HEK293 (cell line): ENCODE results near the gene LST1.

Experiments used
- FEZF1 ChIP-seq: fragments of 450-650 bp; formaldehyde crosslinking; IDR thresholded peaks from 2 replicates; pipeline ENCODE4 v1.5.1; 2016; ENCODE audit warnings: missing biosample characterization, missing genetic modification characterization
- HOXC10 ChIP-seq: sonication (generic); formaldehyde crosslinking; IDR thresholded peaks from 2 replicates; pipeline ENCODE4 v1.8.1; 2023; ENCODE audit warnings: mild to moderate bottlenecking, missing genetic modification reagents
- KLF16 ChIP-seq: fragments of 450-650 bp; formaldehyde crosslinking; IDR thresholded peaks from 2 replicates; pipeline ENCODE4 v1.5.1; 2017; ENCODE audit warnings: missing biosample characterization, missing genetic modification characterization
- OSR2 ChIP-seq: fragments of 450-650 bp; formaldehyde crosslinking; IDR thresholded peaks from 2 replicates; pipeline ENCODE4 v1.5.1; 2016; ENCODE audit warnings: missing biosample characterization, missing genetic modification characterization
- SALL2 ChIP-seq: fragments of 450-650 bp; formaldehyde crosslinking; IDR thresholded peaks from 2 replicates; pipeline ENCODE4 v1.5.0; 2017; ENCODE audit warnings: missing biosample characterization, mild to moderate bottlenecking, missing genetic modification characterization, borderline replicate concordance
- SETDB1 ChIP-seq: IDR thresholded peaks from one replicate; pipeline ENCODE4 v1.6.1; 2017; ENCODE audit warnings: mild to moderate bottlenecking, low read length, moderate library complexity, mixed read lengths; ENCODE audit not compliant: insufficient read length
- YY1 ChIP-seq: fragments of 450-650 bp; formaldehyde crosslinking; IDR thresholded peaks from 2 replicates; pipeline ENCODE4 v1.5.1; 2018; ENCODE audit warnings: missing biosample characterization, missing genetic modification characterization
- ZBTB11 ChIP-seq: fragments of 450-650 bp; formaldehyde crosslinking; conservative IDR thresholded peaks from 2 replicates; pipeline ENCODE4 v1.5.1; 2016; ENCODE audit warnings: low read depth, missing biosample characterization, missing genetic modification characterization
- ZBTB7A ChIP-seq: fragments of 450-650 bp; formaldehyde crosslinking; IDR thresholded peaks from 2 replicates; pipeline ENCODE4 v1.5.1; 2016; ENCODE audit warnings: low read depth, missing biosample characterization, missing genetic modification characterization
- ZFP37 ChIP-seq: fragments of 450-650 bp; formaldehyde crosslinking; IDR thresholded peaks from 2 replicates; pipeline ENCODE4 v1.5.1; 2016; ENCODE audit warnings: missing biosample characterization, missing genetic modification characterization
- ZNF121 ChIP-seq: fragments of 450-650 bp; formaldehyde crosslinking; IDR thresholded peaks from 2 replicates; pipeline ENCODE4 v1.5.1; 2016; ENCODE audit warnings: missing biosample characterization, missing genetic modification characterization
- ZNF221 ChIP-seq: fragments of 450-650 bp; formaldehyde crosslinking; IDR thresholded peaks from 2 replicates; pipeline ENCODE4 v1.5.1; 2017; ENCODE audit warnings: missing biosample characterization, missing genetic modification characterization, borderline replicate concordance
- ZNF239 ChIP-seq: fragments of 450-650 bp; formaldehyde crosslinking; IDR thresholded peaks from 2 replicates; pipeline ENCODE4 v1.5.1; 2016; ENCODE audit warnings: missing biosample characterization, missing genetic modification characterization
- ZNF391 ChIP-seq: fragments of 450-650 bp; formaldehyde crosslinking; IDR thresholded peaks from 2 replicates; pipeline ENCODE4 v1.5.1; 2016; ENCODE audit warnings: low read depth, missing biosample characterization, missing genetic modification characterization, borderline replicate concordance
- ZNF394 ChIP-seq: fragments of 450-650 bp; formaldehyde crosslinking; IDR thresholded peaks from 2 replicates; pipeline ENCODE4 v1.5.1; 2016; ENCODE audit warnings: missing biosample characterization, missing genetic modification characterization, mild to moderate bottlenecking, moderate library complexity, borderline replicate concordance
- ZNF561 ChIP-seq: fragments of 450-650 bp; IDR thresholded peaks from 2 replicates; pipeline ENCODE4 v1.5.1; 2018; ENCODE audit warnings: missing biosample characterization, missing genetic modification characterization, borderline replicate concordance
- ZNF629 ChIP-seq: fragments of 450-650 bp; formaldehyde crosslinking; IDR thresholded peaks from 2 replicates; pipeline ENCODE4 v1.5.1; 2017; ENCODE audit warnings: missing biosample characterization, missing genetic modification characterization
- ZNF701 ChIP-seq: fragments of 450-650 bp; formaldehyde crosslinking; IDR thresholded peaks from 2 replicates; pipeline ENCODE4 v1.5.1; 2016; ENCODE audit warnings: missing biosample characterization, missing genetic modification characterization
- ZNF777 ChIP-seq: fragments of 450-650 bp; formaldehyde crosslinking; IDR thresholded peaks from 2 replicates; pipeline ENCODE4 v1.5.1; 2017; ENCODE audit warnings: missing biosample characterization, missing genetic modification characterization, borderline replicate concordance
- ZNF791 ChIP-seq: fragments of 450-650 bp; formaldehyde crosslinking; IDR thresholded peaks from 2 replicates; pipeline ENCODE4 v1.5.1; 2016; ENCODE audit warnings: missing biosample characterization, missing genetic modification characterization
- TF ChIP-seq, protein P1 (sequence below): fragments of 450-650 bp; formaldehyde crosslinking; IDR thresholded peaks from 2 replicates; pipeline ENCODE4 v1.5.1; 2017; ENCODE audit warnings: missing biosample characterization, missing genetic modification characterization
- TF ChIP-seq, protein P2 (sequence below): fragments of 450-650 bp; formaldehyde crosslinking; IDR thresholded peaks from 2 replicates; pipeline ENCODE4 v1.5.1; 2016; ENCODE audit warnings: missing biosample characterization, missing genetic modification characterization
- TF ChIP-seq, protein P3 (sequence below): fragments of 450-650 bp; formaldehyde crosslinking; IDR thresholded peaks from 2 replicates; pipeline ENCODE4 v1.5.1; 2017; ENCODE audit warnings: missing biosample characterization, mild to moderate bottlenecking, missing genetic modification characterization, moderate library complexity
- TF ChIP-seq, protein P4 (sequence below): fragments of 450-650 bp; formaldehyde crosslinking; IDR thresholded peaks from 2 replicates; pipeline ENCODE4 v1.5.1; 2016; ENCODE audit warnings: missing biosample characterization, missing genetic modification characterization
- TF ChIP-seq, protein P5 (sequence below): fragments of 450-650 bp; formaldehyde crosslinking; IDR thresholded peaks from 2 replicates; pipeline ENCODE4 v1.5.1; 2016; ENCODE audit warnings: missing biosample characterization, missing genetic modification characterization
- TF ChIP-seq, protein P6 (sequence below): fragments of 450-650 bp; formaldehyde crosslinking; IDR thresholded peaks from 2 replicates; pipeline ENCODE4 v1.5.1; 2016; ENCODE audit warnings: missing biosample characterization, missing genetic modification characterization, borderline replicate concordance

Gene LST1

GRCh38 chr6:31580807-31581433 is 5.2 kb upstream of the LST1 start (continued):
- TF ChIP-seq, protein P1, sequence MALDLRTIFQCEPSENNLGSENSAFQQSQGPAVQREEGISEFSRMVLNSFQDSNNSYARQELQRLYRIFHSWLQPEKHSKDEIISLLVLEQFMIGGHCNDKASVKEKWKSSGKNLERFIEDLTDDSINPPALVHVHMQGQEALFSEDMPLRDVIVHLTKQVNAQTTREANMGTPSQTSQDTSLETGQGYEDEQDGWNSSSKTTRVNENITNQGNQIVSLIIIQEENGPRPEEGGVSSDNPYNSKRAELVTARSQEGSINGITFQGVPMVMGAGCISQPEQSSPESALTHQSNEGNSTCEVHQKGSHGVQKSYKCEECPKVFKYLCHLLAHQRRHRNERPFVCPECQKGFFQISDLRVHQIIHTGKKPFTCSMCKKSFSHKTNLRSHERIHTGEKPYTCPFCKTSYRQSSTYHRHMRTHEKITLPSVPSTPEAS (tag by site-specific recombination): no peak
- TF ChIP-seq, protein P2, sequence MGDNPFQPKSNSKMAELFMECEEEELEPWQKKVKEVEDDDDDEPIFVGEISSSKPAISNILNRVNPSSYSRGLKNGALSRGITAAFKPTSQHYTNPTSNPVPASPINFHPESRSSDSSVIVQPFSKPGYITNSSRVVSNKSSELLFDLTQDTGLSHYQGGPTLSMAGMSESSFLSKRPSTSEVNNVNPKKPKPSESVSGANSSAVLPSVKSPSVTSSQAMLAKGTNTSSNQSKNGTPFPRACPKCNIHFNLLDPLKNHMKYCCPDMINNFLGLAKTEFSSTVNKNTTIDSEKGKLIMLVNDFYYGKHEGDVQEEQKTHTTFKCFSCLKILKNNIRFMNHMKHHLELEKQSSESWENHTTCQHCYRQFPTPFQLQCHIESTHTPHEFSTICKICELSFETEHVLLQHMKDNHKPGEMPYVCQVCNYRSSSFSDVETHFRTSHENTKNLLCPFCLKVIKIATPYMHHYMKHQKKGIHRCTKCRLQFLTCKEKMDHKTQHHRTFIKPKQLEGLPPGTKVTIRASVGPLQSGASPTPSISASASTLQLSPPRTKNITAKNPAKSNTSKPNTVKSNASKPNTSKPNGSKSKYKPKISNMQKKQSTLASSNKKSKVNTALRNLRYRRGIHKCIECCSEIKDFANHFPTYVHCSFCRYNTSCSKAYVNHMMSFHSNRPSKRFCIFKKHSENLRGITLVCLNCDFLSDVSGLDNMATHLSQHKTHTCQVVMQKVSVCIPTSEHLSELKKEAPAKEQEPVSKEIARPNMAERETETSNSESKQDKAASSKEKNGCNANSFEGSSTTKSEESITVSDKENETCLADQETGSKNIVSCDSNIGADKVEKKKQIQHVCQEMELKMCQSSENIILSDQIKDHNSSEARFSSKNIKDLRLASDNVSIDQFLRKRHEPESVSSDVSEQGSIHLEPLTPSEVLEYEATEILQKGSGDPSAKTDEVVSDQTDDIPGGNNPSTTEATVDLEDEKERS: no peak
- TF ChIP-seq FEZF1 (tag by site-specific recombination): no peak
- TF ChIP-seq OSR2 (tag by site-specific recombination): peak; percentile 90
- 0 out of 2 replicates have a peak, but pooled peaks have one; percentile 21 for TF ChIP-seq KLF16
- TF ChIP-seq YY1 (tag by site-specific recombination): 0 out of 2 replicates have a peak, but pooled peaks have one; percentile 15
- TF ChIP-seq ZNF239 (tag by site-specific recombination): no peak
- no peak for TF ChIP-seq SALL2 (tag by site-specific recombination)
- TF ChIP-seq, protein P3, sequence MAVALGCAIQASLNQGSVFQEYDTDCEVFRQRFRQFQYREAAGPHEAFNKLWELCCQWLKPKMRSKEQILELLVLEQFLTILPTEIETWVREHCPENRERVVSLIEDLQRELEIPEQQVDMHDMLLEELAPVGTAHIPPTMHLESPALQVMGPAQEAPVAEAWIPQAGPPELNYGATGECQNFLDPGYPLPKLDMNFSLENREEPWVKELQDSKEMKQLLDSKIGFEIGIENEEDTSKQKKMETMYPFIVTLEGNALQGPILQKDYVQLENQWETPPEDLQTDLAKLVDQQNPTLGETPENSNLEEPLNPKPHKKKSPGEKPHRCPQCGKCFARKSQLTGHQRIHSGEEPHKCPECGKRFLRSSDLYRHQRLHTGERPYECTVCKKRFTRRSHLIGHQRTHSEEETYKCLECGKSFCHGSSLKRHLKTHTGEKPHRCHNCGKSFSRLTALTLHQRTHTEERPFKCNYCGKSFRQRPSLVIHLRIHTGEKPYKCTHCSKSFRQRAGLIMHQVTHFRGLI (tag by site-specific recombination): no peak
- TF ChIP-seq ZBTB7A (tag by site-specific recombination): peak; percentile 77; the same call in 1 of the 2 replicates
- TF ChIP-seq ZNF561 (tag by site-specific recombination): peak; percentile 52; the same call in 1 of the 2 replicates
- no peak for TF ChIP-seq ZNF121 (tag by site-specific recombination)
- TF ChIP-seq ZNF629: peak; percentile 65
- TF ChIP-seq ZBTB11 (tag by site-specific recombination): no peak
- TF ChIP-seq SETDB1: no peak
- no peak for TF ChIP-seq ZNF221
- no peak for TF ChIP-seq ZNF391 (tag by site-specific recombination)
- no peak for TF ChIP-seq ZNF791 (tag by site-specific recombination)
- TF ChIP-seq, protein P4, sequence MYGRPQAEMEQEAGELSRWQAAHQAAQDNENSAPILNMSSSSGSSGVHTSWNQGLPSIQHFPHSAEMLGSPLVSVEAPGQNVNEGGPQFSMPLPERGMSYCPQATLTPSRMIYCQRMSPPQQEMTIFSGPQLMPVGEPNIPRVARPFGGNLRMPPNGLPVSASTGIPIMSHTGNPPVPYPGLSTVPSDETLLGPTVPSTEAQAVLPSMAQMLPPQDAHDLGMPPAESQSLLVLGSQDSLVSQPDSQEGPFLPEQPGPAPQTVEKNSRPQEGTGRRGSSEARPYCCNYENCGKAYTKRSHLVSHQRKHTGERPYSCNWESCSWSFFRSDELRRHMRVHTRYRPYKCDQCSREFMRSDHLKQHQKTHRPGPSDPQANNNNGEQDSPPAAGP (tag by site-specific recombination): no peak
- no peak for TF ChIP-seq ZNF701 (tag by site-specific recombination)
- TF ChIP-seq ZFP37 (tag by site-specific recombination): no peak
- TF ChIP-seq, protein P5, sequence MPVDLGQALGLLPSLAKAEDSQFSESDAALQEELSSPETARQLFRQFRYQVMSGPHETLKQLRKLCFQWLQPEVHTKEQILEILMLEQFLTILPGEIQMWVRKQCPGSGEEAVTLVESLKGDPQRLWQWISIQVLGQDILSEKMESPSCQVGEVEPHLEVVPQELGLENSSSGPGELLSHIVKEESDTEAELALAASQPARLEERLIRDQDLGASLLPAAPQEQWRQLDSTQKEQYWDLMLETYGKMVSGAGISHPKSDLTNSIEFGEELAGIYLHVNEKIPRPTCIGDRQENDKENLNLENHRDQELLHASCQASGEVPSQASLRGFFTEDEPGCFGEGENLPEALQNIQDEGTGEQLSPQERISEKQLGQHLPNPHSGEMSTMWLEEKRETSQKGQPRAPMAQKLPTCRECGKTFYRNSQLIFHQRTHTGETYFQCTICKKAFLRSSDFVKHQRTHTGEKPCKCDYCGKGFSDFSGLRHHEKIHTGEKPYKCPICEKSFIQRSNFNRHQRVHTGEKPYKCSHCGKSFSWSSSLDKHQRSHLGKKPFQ (tag by site-specific recombination): no peak
- no peak for TF ChIP-seq ZNF394 (tag by site-specific recombination)
- TF ChIP-seq HOXC10 (CRISPR knock-in tag): no peak
- 0 out of 2 replicates have a peak, but pooled peaks have one; percentile 62 for TF ChIP-seq ZNF777 (tag by site-specific recombination)
- TF ChIP-seq, protein P6, sequence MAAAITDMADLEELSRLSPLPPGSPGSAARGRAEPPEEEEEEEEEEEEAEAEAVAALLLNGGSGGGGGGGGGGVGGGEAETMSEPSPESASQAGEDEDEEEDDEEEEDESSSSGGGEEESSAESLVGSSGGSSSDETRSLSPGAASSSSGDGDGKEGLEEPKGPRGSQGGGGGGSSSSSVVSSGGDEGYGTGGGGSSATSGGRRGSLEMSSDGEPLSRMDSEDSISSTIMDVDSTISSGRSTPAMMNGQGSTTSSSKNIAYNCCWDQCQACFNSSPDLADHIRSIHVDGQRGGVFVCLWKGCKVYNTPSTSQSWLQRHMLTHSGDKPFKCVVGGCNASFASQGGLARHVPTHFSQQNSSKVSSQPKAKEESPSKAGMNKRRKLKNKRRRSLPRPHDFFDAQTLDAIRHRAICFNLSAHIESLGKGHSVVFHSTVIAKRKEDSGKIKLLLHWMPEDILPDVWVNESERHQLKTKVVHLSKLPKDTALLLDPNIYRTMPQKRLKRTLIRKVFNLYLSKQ (tag by site-specific recombination): no peak
